ENCODE data around the gene VASN.
"Not testable (repeated sequence)": the region's sequence is repeated elsewhere in the genome, so short reads cannot be mapped to it uniquely, and the experiment has no call there.

The VASN gene

DNA sequence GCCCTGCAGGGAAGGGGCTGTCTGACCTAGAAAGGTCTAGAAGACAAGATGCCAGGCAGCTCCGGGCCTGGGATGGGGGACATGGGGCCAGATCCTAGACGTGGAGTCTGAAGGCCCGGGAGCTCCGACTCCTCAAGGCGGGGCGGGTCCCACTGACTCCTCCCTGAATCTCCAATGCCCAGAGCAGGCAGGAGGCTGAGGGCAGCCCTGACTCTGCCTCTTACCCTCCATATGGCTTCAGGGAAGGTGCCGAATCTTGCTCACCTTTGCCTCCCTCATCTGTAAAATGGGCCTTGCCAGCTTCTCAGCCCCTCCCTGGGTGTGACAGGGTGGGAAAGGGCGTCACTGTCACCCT, 14.8 kb downstream of the VASN start:
- DNase-seq, result no peak

DNA sequence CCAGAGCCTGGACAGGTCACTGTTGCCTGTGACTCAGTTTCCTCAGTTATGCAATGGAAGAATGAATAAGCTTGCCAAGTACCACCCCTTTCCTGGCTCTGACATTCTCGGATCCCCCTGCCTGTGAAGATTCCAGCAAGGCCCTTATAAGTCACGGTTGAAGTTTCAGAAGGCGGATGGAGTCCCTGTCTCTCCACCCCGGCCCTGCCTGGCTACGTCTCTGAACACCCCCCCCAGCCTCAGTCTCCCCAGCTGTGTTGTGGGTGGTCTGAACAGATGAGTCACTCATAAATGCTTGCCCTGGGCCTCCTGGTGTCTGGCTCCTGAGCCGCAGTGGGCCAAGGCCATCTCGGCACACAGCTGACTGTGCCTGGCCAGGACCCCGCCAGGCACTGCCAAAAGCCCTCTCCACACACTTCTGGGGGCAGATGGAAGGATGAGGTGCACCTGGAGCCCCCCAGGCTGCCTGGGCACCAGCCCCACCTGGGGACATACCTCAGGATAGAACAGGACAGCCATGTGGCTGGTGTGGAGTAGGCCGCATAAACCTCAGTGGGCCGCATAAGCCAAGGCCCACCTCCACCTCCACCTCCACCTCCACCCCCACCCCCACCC, 15.4 kb downstream of the VASN start:
- no peak for DNase-seq

DNA sequence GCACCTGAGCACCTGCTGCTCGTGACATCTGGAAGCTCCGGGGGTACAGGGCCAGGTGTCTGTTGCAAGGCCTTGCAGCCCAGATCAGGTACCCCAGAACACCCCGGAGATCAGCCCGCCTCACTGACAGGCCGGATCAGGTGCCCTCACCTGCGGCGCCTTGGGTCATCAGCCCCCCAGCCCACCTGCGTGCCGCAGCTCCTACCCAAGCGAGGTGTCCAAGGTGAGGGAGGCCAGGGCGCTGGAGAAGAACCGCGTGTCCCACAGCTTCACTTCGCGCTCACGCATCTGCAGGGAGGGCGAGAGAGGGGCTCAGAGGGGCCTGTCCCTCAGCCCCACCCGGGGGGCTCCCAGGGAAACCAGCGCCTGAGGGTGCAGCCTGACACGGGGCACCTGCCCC, 16.1 kb downstream of the VASN start:
- no peak for DNase-seq

DNA sequence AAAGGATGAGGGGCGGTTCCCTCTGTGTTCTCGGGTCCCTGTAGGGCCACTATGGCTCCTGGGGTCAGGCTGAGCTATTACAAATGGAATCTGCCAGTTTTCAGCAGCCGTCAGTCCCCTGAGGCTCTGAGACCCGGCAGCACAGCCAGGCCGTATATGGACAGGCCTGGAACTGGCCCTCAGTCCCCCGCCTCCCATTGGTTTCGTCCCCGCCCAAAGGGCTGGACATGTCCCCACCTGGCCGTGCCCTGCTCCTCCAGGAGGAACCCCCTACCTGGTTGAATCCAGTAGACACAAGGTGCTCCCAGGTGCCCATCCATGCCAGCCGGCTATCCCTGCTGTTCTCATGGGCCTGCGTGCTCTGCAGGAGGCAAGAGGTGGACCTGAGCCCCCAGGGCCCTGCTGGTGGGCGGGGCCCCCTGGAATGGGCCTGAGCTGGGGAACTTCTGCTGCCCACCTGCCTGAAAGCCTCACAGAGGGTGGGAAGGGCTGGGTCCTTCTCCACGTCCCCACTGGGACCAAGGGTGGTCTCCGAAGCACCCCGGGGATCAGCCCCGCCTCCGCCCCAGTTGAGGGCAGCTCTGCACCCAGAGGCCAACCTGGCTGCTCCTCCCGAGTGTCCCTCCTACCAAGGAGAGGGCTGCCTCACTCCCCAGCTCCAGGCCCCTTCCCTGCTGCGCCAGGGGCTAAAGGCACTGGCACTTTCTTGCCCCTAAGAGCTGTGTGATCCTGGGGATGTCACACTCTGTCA, 16.8 kb downstream of the VASN start:
- DNase-seq, result no peak

DNA sequence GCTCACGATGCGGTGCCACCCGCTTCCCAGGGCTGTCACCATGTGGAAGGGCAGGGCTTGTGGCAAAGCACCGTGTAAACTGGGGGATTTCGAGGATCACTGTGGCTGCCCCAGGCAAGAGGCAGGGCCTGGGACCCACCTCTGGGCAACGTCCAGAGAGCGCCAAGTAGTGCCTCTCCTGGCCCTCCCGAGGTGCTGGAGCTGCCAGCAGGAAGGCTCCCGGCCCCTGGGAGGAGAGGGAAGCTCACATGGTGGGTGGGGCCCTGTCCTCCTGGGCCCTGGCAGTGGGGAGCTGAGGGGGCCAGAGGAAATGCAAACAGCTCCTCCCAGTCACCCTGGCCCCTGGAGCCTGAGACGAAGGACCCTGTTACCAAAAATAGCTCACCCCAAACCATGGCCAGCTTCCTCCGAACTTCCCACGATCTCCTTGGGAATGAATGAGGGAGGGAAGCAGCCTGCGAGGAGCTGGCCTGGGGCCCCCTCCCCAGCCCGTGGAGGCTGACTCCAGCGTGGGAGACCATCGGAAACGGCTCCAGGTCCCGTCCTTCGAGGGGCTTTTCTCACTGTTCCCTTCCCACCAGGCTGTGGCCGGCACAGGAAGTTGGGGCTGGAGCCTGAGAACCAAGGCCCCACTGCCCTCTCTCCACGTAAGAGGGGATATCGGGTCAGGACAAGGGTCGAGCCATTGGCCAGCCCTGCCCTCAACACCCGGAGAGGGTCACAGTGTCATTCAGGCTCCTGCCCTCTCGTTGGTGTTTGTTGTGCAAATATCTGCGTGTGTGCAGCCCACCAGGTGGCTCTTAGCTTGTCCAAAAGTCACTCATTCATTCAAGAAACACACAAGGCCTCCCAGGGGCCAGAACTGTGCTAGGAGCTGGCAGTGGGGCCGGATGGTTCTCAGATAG, 17.7 kb downstream of the VASN start:
- DNase-seq, result no peak

DNA sequence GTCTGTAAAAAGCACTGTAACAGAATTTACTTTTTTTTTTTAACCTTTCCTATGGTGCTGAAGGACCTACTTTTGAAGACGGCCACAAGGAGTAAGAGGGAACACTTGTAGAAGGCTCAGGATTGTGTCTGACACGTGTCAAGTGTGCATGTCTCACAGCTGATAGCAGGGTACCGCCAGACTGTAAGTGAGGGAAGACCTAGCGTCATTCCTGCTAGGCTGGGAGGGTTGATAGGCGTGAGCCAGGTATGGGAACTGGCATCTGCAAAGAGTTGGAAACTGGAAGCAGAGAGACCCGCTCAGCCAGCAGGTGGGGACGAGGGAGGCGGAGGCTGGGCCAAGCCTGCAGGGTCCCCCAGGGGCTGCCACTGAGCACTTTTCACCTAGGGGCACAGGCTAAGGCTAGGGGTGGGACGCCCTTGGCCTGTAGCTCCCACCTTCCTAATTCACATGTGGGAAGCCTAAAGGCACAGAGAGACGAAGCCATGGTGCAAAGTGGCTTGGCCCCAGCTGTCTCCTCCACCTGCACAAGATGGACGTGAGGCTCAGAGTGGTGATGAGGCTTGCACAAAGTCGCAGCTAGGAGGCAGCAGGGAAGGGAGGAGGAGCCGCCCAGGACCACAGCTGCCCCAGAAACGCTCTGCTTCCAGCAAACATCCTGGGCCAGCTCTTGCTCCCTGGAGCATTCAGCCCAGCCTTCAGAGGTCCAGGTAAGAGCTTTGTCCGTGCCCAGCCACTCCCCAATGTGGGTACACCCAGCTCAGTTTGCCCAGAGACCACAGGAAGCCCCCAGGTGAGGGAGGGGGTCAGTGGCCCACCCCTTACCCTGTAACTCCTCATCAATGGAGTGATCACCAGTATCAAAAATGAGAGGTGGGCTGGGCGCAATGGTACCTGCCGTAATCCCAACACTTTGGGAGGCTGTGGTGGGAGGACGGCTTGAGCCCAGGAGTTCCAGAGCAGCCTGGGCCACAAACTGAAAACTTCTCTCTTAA, 18.9 kb downstream of the VASN start:
- no peak for DNase-seq

DNA sequence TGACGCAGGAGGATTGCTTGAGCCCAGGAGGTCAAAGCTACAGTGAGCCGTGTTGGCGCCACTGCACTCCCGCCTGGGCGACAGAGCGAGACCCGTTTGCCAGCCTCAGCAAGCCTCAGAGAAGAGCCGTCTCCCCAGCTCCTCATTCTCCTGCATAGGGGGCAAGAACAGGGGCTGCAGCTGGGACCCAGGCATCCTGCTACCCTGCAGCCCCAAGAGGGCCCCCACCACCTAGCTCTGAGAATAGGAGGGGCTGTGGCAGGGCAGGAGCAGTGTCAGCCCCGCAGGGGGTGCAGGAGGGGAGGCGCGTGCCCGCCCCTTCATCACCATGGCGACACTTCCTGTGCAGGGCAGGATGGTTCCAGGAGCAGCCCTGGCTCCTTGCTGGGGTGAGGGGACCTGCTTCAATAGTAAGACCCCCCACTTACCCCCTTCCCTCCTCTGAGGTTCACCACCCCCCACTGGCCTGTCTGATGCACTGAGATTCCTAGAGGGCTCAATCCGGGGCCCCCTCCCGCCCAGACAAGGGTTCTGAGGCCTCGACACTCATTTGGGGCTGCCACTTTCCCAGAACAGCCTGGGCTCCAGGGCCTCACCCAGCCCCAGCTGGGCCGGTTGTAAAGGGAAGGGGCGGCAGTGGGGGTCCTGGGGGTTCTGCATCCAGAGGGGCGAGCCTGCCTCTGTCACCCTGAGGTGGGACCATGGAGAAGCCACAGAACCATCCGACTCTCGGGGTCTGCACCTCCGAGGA, 20.2 kb downstream of the VASN start:
- DNase-seq, result no peak

DNA sequence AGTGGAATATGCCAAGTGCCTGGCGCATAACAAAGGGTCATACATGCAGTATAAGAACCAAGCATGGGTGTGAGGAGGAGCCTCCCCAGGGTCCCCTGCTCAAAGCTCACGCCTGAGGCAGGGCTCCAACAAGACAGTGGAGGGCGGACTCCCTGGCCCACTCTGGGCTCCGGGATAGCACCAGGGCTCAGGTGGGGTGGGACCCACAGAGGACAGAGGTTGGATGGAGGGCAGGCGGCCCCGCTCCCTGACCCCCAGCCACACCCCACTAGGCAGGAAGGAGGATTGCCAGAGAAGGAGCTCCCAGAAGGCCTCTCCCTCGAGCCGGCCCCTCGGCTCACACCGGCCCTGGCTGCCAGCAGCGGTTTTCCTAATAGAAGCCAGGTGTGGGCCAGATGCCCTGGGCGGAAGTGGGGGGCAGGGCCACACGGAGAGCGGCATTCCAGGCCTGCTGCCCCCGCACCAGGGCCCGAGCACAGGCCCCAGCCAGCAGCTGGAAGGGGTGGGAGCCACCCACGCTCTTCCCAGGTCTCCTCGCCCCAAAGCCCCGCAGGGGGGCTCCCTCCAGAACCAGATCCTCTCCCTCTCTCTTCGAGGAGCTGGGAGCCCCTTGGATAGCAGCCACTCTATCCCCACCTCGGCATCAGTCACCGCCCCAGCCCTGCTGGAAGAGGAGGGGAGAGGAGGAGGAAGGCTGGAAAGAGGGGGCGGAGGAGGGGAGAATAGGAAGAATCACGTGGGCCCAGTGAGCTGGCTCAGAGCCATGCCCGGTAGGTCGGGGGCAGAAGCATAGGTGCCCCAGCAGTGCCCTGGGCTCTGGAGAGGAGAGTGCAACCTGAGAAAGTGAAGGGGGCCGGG, 21.0 kb downstream of the VASN start:
- DNase-seq, result no peak

DNA sequence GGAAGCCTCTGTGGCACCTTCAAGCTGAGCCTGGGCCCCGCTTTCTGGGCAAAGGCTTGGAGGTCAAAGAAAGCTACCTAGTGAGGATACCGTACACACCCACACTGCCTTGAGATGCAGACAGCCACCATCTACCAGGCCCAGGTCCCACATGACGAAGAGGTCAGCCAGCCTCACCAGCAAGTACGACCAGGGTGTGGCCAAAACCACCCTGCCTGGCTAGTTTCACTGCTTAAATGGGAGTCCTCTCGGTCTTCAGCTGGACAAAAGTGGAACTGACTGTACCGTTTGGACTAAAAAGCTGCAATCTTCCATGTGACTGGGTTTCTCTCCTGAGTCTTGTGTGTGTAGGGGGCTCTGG, 21.6 kb downstream of the VASN start:
- DNase-seq, result no peak

DNA sequence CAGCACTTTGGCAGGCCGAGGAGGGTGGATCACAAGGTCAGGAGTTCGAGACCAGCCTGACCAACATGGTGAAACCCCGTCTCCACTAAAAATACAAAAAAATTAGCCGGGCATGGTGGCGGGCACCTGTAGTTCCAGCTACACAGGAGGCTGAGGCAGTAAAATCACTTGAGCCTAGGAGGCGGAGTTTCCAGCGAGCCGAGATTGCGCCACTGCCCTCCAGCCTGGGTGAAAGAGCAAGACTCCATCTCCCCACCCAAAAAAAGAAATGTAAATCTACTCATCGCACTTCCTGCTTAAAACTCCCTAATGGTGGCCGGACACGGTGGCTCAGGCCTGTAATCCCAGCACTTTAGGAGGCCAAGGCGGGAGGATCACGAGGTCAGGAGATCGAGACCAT, 22.2 kb downstream of the VASN start:
- DNase-seq, result not testable (repeated sequence)

DNA sequence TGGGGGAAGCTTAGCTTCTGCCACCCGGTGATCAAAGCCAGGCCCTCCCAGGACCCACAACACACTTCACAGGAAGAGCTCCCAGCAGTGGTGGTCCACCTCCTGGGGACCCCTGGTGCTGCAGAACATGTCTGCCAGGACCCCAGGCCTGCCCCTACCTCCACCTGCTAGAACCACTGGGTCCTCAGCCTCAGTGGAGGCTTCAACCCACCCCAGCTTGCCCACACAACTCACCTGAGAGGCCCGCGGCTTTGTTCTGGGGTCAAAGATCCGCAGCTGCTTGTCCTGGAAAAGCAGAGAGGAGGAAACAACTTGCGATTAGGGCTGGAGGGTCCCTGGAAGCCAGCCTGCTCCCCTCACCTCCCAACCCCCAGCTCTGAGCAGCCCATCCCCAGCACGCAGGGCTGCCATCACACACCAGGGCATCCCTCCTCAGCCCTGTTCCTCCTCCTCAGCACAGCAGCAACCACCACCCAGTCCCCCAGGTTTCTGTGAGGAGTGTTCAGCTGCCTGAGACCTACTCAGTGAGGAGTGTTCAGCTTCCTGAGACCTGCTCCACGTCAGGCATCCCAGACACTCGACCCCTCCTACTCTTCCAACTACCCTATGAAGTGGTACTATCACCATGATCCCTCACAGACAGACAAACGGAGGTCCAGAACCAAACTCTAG, 23.5 kb downstream of the VASN start:
- DNase-seq, result no peak

DNA sequence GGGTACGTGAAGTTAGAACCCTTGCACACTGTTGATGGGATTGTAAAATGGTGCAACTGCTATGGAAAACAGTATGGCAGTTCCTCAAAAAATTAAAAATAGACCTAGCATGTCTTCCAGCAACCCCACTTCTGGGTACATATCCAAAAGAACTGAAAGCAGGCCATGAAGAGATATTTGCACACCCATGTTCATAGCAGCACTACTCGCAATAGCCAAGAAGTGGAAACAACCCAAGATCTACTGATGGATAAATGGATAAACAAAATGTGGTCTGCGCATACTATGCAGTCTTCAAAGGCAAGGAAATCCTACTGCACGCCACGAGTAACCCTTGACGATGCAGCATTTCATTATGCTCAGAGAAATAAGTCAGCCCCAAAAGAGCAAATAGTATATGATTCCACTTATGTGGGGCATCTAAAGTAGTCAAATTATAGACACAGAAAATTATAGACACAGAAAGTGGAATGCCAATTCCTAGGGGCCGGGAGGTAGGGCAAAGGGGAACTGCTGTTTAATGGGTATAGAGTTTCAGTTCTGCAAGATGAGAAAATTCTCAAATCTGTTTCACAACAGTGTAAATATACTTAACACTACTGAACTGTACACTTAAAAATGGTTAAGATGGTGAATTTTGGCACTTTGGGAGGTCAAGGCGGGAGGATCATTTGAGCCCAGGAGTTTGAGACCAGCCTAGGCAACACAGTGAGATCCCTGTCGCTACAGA, 27.5 kb downstream of the VASN start:
- DNase-seq, result peak; percentile 27 to 51 (median 40)

DNA sequence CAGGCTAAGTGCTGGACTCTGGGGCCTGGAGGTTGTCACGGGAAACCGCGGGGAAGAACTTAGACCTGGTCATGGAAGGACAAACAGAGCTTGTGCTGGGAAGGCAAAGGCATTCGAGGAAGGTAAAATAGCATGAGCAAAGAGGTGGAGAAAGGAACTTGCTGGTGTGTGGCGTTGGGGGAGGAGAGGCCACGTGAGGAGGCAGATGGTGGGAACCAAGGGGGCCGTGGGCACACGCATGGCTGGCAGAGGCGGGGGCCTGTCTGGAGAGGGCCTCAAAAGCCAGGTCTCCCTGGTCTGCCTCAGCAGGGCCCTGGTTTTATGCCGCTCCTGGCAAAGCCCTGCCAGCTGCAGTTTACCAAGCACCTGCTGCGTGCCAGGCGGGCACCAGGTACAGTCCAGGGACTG, 29.4 kb downstream of the VASN start:
- no peak for DNase-seq

DNA sequence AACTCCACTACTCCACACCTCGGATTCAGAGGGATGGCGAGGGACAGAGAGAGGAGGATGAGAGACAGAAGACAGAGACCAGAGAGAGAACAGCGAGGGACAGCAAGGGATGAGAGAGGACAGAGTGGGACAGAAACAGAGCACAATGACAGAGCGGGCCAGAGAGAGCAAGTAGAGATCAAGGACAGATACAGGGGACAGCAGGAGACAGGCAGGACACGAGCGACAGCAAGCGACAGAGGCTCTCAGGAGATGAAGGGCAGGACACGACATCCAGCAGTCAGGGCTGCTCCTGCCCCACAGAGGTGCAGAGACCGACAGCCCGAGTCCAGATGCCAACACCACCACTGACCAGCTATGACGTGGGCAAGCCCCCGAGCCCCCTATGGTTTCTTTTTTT, 29.9 kb downstream of the VASN start:
- DNase-seq, result no peak

DNA sequence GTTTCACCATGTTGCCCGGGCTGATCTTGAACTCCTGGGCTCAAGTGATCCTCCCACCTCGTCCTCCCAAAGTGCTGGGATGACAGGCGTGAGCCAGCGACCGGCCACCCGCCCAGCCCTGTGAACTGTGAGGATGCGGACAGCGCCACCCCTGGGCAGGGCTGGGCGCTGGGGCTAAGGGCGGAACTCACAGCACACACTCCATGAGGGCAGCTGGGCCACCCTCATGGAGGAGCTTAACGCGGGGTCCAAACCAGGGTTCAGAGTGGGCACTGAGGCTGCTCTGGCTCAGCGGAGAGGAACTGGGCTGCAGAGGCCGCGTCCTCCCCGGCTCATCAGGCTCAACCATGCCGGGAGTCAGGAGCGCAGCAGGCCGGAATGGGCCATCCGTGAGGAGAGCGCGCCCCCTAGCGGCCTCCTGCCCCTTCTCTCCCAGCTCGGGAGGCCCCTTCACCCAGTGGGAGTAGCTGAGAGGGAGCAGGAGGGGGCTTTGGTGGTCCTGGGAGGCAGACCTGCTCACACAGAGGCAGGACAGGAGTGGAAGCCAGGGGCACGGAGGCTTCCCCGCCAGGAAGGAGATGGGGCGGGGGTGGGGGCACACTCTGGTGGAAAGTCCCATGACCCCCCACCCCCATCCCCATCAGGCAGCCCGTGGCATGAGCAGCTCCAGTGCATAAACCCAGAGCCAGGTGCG, 30.9 kb downstream of the VASN start:
- peak; percentile 74 to 90 (median 78) for DNase-seq

DNA sequence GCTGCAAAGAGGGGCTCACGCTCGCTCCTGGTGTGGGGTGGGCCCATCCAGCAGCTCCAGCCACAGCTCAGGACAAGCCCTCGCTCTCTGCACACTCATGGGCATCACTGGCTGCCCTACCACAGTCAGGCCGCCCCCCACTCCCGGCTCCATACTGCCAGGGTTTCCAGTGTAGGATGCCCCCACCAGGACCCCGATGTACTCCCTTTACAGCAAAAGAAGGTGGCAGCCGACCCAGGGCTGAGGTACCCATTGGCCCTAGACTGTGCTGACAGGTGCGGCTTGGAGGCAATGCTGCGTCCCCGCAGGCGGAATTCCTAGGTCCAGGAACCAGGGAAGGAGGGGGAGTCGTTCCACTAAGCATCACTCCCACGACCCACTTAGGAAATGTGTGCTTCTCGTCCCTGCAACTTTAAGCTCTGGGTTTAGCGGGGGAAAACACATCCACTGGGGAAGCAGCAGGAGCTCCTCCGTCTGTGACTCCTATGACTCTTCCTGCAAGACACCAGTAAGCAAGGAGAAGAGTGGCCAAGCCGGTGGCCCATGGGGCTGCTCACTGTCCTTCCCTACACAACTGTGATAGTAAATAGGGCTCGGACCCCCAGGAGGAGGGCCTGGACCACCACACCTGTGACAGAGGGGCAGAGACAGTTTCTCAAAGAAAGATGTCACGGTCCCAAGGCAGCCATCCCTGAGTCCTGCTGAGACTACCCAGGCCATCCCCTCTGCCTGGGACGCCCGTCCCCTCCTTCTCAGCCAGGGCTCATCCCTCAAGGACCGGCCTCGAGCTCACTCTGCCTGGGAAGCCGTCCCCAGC, 31.7 kb downstream of the VASN start:
- no peak for DNase-seq

DNA sequence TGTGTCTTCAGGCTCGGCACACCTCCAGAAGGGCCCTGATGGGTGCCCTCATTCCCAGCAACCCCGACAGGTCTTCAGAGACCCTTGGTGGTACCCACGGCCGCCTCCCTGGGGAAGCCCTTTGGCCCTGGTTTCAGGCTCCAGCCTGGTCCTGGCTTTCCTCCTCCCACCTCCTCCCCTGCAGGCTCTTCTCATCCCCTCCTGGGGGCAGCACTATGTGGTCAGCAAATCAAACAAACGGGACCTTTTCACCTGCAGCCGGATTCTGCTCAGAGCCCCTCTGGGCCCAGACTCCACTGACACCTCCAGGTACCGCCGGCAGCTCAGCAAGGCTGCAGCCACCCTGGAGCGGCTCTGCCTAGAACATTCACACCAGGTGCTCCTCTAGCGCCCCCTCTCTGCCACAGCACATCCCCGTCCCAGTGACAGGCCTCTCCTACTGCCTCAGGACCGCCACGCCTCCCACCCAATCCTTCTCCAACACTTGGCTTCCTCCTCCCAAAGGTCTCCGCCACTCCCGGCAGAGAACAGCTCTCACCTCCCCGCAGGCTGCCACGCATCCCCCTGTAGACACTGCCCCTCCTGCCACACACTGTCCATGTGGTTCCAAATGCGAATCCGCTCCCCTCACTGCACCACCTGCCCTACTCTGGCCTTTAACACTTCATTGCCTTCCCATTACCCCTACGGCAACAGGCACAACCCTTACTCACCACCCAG, 32.8 kb downstream of the VASN start:
- DNase-seq, result peak; percentile 32 to 62 (median 41)
